ENCODE results near the gene IPPK. TPM values are rescaled to one million over a fixed set of nuclear protein-coding genes. Genes with fewer than 3 reads are reported as not detected.

Gene IPPK
- total RNA-seq, 1 experiment from 2014 or later, result 5.4 TPM

GRCh38 chr9:92647671-92648473 is 22.1 kb downstream of the IPPK start:
- Histone ChIP-seq H3K4me1 (ENCODE audit: control insufficient read depth, insufficient read depth, low read length) (no peaks in the 10 kb centered on the region), H3K4me3 (ENCODE audit: low read depth in 2 of 2, low read length in 2 of 2) (no peak overlapping the region), H3K27me3 (ENCODE audit: control insufficient read depth, insufficient read depth, low read length) (no peaks in the 10 kb centered on the region), H3K27ac (ENCODE audit: low read length) (no peak overlapping the region), H3K36me3 (ENCODE audit: control insufficient read depth, insufficient read depth, low read length) (peaks cover 2% of the 10 kb centered on the region; the same call in 1 of the 2 replicates), H3K9me3 (ENCODE audit: control insufficient read depth, insufficient read depth, low read depth, low read length) (no peaks in the 10 kb centered on the region)
- ATAC-seq (no peak), DNase-seq (ENCODE audit: low read depth, low spot score) (no peak)
- CTCF ChIA-PET, result no interaction called here
- POLR2A ChIA-PET, result no interaction called here
- no peak for TF ChIP-seq TCF7L2 (IDR thresholded peaks at IDR 0.05; ENCODE audit: low read depth, low read length)
- no peak for TF ChIP-seq REST (IDR thresholded peaks at IDR 0.05; ENCODE audit: insufficient read depth in 1 of 2, low read depth in 2 of 2, low read length in 1 of 2)
- TF ChIP-seq POLR2AphosphoS5 (IDR thresholded peaks at IDR 0.05; ENCODE audit: low read depth, low read length), result no peak
- no peak for TF ChIP-seq SIN3A (IDR thresholded peaks at IDR 0.05; ENCODE audit: borderline replicate concordance, insufficient read depth, low read depth, low read length)
- no peak for TF ChIP-seq CTCF (IDR thresholded peaks at IDR 0.05)
- no TSS peak for BruUV-seq (replicated peaks)
- in situ Hi-C loops (cut with HindIII; ENCODE audit: low pct_unique_long_range_greater_than_20kb, low sequenced_read_pairs) (no loop called here), intact Hi-C loops (cut with micrococcal nuclease; ENCODE audit: unreplicated experiment) (no loop called here)

- Histone ChIP-seq H3K4me3 (ENCODE audit: low read depth in 2 of 2, low read length in 2 of 2) (no peak overlapping the region), H3K9me3 (ENCODE audit: control insufficient read depth, insufficient read depth, low read depth, low read length) (no peaks in the 10 kb centered on the region), H3K36me3 (ENCODE audit: control insufficient read depth, insufficient read depth, low read length) (peaks cover 2% of the 10 kb centered on the region; the same call in 1 of the 2 replicates), H3K27me3 (ENCODE audit: control insufficient read depth, insufficient read depth, low read length) (no peaks in the 10 kb centered on the region), H3K4me1 (ENCODE audit: control insufficient read depth, insufficient read depth, low read length) (no peaks in the 10 kb centered on the region), H3K27ac (ENCODE audit: low read length) (no peak overlapping the region)
- intact Hi-C loops (cut with micrococcal nuclease; ENCODE audit: unreplicated experiment) (no loop called here), in situ Hi-C loops (cut with HindIII; ENCODE audit: low pct_unique_long_range_greater_than_20kb, low sequenced_read_pairs) (no loop called here)
- CTCF ChIA-PET, result no interaction called here
- TF ChIP-seq POLR2AphosphoS5 (IDR thresholded peaks at IDR 0.05; ENCODE audit: low read depth, low read length) (no peak), REST (IDR thresholded peaks at IDR 0.05; ENCODE audit: insufficient read depth in 1 of 2, low read depth in 2 of 2, low read length in 1 of 2) (no peak)
- DNase-seq (ENCODE audit: low read depth, low spot score) (no peak), ATAC-seq (no peak)
- no TSS peak for BruUV-seq (replicated peaks)
- POLR2A ChIA-PET, result no interaction called here
Observed at GRCh38 chr9:92645041-92645440, 24.9 kb downstream of the IPPK start.
